Myocyte (in vitro differentiated cells): ENCODE data around the gene EFHD1. TPM values are rescaled to one million over a fixed set of nuclear protein-coding genes. Genes with fewer than 3 reads are reported as not detected.
A peak's percentile ranks its signal among the peaks of the same experiment; 100 is the strongest.
"Not testable (repeated sequence)": the region's sequence is repeated elsewhere in the genome, so short reads cannot be mapped to it uniquely, and the experiment has no call there.

ENCODE experiments used
- DNase-seq: peaks from one replicate; pipeline ENCODE4 v3.0.0-alpha.2; 2012; ENCODE audit warnings: low read depth
- total RNA-seq: library from RNA; depleted of rRNA; stranded (reverse); fragments of >200 nt; gene quantifications from 2 replicates; pipeline ENCODE4 v1.2.3, GENCODE V29; 2014

EFHD1 gene
- total RNA-seq, 1 donor from 2014 or later: 0.29 TPM

DNA sequence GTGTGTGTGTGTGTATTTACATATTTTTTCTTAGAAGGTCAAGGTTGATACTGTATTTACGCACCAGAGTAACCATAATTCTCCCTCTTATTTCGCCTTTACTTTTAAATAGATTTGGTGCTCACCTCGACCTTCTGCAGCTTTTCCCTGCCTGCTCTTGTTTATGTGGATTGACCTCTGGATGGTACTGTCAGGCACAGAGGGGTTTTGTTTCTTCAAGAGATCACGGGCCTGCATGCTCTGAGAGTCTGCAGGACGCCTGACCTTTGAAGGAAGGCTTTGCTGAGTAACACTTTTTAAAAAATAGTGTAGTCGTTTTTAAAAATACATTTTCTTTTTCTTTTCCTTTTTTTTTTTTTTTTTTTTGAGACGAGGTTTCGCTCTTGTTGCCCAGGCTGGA, 18.1 kb upstream of the EFHD1 start:
- DNase-seq: no peak

DNA sequence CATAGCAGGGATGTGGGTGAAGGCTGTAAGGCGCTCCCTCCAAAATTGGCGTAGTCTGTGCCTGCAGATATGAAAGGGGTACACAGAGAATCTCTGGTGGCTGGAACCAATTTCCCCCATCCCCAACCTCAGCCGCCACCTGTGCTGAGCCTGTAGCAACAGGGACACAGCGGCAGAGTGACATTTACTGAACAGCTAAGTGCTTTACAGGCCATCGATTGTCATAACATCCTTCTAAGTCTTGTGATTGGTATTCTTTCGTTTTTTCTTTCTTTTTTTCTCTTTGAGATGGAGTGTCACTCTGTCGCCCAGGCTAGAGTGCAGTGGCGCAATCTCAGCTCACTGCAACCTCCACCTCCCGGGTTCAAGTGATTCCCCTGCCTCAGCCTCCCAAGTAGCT, 12.2 kb upstream of the EFHD1 start:
- no peak for DNase-seq

DNA sequence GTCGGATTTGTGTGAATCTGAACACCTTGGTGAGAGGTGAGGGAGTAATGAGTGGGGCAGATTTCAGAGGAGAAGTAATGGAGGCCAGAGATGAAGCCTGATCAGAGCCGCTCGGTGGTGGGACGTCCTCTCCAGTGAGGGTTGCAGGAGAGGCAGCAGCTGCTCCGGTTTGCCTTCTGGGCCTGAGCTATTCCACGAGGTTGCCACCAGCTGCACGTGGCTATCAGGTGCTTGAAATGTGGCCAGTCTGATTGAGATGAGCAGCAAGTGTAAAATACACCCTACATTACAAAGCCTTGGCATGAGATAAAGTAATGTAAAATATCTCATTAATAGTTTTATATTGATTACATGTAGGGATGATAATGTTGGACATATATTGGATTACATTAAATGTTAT, 10.8 kb upstream of the EFHD1 start:
- peak; percentile 75 for DNase-seq

DNA sequence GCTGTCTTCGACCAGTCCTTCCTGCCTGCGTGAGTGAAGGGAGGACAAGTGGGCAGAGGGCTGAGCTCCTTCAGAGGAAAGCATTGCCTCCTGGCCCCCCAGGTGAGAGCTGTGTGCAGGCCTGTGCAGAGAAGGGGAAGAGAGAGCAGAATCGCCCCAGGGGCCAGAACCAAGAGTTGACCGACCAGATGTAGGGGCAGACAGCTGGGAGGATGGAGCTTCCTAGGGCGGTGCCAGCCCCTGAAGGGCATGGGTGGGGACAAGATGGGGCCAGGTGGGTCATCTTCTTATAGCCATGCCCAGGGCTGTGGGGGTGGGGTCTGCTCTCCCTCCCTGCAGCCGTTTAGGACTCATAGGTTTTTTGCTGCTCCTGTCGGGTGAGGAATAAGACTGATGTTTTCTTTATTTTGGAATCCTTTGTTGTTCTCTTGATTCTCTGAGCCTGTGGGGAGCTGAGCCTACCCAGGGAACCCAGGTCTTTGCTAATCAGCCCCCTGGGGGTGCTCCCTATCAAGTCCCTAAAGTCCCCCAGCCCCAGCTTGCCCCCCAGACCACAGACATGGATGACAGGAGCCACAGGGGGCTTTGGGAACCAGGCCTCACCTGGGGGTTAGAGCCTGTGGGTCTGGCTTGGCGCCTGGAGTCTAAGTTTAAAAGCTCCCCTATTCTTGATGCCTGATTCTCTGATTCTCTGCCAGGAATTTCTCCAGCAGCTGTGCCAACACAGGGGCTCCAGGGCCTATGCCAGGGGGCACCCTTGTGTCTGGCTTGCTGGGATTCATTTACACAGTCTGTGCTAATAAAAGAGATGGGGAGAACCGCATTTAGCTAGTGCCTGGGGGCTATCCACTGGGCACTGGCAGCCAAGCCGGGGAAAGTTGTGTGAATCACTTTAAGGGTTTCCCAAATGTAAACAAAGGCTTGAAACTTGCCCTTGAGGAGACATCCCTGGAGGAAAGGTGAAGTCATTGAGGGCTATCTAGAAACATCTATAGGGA, 9.3 kb upstream of the EFHD1 start:
- DNase-seq: peak; percentile 56

DNA sequence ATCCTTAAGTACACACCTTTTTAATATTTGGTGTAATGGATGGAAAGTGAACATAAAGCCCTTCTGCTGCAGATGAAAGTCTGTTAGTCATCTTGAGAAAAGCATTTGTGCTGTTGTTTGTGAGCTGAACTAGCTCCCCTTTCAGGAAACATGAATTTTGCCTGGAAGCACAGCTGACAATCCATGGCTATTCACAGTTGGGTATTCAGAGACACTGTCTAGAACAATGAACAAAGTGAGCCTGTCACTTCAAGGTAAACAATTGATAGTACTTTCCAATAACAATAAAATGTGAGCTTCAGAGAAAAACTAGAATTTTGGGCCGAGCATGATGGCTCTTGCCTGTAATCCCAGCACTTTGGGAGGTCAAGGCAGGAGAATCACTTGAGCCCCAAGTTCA, 6.8 kb upstream of the EFHD1 start:
- no peak for DNase-seq

DNA sequence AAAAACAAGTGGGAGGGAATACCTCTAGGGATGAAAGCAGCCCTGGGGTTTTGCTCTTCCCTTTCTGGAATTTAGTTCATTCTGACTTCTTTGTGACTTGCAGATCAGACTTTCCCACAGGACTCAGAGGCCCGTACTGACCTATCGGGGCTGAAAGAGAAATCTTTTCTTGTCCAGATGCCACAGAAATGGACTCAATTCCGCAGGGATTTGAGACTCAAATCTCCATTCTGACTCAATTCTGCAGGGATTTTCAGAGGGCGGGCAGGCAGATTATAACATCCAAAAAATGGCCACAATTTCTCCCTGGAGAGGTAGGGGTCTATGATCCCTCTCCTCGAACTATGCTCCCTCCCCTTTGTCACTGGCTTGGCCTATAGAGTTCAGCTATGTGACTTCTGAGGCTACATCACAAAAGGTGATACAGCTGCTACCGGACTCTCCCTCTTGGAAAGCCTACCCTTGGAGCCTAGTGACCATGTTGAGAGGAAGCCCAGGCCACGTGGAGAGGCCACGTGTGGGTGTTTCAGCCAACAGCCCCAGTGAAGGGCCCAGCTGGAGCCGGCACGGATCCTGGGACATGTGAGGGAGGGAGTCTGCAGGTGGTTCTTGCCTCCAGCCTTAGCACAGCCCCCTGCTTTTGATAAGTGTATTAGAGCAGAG, 4.8 kb upstream of the EFHD1 start:
- no peak for DNase-seq

DNA sequence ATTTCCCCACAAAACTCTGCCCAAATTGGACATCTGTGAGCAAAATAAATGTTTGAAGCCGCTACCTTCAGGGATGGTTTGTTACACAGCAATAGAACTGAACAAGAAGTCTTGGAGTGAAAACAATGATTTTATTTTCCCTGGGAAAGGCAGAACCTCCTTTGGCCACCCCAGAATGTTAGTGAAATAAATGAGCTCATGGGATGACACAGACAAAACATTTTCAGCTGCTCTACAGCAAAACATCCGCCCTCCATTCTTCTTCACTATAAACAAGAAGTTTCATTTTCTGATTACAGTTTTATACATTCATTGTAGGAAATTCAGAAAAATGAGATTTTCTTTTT, 4.3 kb upstream of the EFHD1 start:
- no peak for DNase-seq

DNA sequence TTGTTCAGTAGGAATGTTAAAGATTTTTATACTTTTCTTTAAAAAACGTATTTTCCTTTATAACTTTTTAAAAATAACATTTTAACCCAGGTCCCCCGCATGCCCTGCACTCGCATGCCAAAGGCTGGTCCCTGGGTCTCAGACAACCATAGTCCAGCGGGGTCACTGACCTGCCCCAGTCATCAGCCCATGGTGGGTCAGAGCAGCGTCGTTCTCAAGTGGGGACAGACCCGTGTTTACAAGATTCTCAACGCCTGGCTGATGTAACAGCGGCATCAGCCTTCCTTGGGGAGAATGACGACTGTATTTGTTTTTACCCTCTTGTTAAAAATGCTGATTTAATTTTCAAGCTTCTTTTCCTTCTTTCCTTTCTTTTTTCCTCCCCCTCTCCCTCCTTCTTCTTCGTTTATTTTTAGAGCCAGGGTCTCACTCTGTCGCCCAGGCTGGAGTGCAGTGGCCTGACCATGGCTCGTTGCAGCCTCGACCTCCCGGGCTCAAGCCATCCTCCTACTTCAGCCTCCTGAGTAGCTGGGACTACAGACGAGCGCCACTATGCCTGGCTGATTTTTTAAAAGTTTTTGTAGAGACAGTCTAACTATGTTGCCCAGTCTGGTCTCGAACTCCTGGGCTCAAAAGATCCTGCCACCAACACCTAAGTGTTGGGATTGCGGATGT, 1.0 kb upstream of the EFHD1 start:
- DNase-seq: no peak

DNA sequence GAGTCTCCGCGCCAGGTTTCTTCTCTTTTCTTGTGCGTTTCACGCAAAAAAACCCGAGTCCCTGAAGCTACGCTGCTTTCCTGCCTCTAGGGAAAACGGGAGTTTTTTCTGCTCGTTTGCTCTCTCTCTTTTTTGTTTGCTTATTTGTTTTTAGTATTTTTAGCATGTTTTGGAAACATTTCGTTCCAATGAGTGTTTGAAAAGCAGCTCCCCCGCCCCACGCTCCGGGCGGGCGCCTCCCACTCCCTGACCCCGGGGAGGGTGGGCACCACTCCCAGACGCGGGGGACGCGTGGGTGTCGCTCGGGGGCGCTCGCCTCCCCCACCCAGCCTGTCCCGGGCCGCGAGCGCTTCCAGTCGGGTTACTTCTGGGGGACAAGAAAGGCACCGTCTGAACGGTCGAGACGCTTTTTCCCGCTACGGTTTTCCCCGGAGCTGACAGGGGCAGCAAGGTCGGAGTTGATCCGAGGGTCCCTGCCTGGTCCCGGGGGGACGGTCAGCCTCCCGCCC, 446 bp upstream of the EFHD1 start:
- no peak for DNase-seq

DNA sequence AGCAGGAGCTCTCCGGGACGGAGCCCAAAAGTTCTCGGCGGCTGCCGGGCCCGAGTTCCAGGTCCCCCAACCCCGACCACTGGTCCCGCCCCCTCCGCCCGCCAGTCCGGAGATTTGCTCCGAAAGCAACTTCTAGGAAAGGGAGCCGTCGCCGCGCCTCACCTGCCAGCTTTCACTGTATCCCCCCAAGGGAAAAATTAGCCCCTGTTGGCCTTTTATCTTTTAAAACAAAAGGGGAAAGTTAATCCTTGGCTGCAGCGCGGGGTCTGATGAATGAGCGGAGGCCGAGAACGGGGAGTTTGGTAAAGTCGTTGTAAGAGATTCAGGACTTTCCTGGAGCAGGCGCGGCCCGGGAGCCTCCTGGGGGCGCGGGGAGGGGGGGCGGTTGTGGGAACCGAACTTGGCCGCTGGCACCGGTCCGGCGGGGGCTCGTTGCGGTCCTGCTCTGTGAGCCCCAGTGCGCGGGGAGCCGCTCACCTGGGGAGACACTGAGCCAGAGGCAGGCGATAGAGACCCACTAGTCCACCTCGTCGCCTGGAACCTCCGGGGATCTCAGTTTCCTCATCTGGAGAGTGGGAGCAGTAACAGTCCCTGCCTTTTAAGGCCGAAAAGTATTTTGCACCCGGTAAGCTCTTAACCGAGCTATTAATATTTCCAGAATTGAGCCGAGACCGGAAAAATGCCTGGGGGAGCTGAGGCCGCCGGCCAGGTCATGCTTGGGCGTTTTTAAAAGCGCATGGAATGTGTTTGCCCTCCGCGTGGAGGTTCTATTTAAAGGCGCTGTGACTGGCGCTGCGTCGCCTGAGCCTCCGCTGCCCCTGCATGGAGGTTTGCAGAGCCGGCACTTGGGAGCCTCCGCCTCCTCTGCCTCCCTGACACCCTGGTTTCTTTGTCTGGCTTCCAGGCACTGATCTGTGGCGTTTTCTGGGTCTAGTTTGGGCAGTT, 1.1 kb downstream of the EFHD1 start:
- DNase-seq: no peak

DNA sequence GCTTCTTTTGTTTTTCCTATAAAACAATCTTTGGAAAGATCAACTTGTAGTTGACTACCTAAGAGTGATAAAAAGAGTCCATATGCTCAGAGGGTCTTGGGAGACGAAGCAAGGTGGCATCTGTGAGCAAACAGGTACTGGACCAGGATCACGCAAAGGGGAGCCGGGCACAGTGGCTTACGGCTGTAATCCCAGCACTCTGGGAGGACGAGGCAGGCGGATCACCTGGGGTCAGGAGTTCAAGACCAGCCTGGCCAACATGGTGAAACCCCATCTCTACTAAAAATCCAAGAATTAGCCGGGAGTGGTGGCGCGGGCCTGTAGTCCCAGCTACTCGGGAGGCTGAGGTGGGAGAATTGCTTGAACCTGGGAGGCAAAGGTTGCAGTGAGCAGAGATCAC, 2.0 kb downstream of the EFHD1 start:
- not testable (repeated sequence) for DNase-seq

DNA sequence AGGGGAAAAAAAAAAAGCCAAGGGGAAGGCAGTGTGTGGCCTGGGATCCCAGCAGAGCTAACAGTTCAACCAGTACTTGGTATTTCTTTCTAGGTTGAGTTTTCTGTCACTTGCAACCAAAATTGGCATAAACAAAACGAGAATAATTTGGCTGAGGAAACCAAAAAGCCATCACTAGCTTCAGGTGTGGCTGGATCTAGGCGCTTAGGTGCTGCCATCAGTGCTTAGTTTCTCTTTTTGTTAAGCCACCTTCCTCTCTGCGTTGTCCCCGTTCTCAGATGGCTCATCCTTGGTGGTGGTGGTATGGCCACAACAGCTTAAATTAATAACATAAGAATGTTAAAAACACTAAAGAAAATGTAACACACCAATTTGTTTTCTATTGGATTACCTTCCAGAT, 2.4 kb downstream of the EFHD1 start:
- no peak for DNase-seq

DNA sequence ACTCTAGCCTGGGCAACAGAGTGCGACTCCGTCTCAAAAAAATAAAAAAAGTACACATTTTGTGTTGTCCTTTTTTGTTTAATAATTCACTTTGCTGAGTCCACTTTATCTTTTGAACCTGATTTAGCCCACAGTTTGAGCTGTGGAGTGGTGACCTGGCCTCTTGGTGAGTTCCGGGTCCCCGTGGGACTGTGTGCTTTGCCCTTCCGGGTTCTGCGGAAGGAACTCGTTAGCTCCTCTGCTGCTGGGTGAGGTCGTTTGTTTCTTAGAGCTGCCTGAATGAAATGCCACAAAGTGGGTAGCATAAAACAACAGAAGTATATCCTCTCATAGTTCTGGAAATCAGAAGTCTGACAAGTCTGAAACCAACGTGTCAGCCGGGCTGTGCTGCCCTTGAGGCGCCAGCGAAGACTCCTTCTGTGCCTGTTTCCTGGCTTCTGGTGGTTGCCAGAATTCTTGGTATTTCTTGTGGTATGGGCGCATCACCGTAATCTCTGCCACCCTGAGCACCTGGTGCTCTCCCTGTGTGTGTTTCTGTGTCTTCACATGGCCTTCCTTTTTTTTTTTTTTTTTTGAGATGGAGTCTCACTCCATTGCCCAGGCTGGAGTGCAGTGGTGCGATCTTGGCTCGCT, 3.5 kb downstream of the EFHD1 start:
- DNase-seq: no peak

DNA sequence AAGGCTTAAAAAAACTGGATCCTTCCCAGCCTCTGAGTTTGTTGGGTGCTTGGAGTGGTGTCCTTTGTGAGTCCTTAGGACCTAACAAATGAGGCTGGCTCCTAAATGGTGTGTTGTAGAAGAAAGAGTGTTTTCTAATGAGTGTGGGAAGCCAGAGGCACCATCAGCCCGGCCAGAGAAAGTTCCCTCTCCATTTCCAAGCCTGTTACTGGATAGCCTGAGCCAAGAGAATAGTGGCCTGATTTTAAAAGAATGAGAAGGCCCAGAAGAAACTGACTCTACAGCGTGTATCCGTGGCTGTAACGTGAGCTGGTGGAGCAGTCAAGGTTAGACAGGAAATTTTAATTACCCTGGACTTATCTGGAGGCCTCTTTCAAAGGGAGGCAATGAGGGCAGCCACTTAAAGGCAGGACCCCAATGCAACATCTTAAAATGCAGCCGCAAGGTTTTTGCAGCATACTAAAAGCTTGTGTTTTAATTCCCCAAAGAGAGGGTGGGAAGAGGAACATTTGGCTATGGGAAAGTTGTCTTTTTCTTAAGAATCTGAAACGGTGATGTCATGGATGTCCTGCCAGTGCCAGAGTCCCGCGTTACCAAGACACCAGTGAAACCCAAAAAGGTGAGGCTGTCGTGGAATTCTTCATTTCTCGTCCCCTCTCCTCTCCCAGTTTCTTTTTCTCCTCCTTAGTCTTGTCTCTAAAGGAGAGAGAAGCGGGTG, 4.6 kb downstream of the EFHD1 start:
- no peak for DNase-seq

DNA sequence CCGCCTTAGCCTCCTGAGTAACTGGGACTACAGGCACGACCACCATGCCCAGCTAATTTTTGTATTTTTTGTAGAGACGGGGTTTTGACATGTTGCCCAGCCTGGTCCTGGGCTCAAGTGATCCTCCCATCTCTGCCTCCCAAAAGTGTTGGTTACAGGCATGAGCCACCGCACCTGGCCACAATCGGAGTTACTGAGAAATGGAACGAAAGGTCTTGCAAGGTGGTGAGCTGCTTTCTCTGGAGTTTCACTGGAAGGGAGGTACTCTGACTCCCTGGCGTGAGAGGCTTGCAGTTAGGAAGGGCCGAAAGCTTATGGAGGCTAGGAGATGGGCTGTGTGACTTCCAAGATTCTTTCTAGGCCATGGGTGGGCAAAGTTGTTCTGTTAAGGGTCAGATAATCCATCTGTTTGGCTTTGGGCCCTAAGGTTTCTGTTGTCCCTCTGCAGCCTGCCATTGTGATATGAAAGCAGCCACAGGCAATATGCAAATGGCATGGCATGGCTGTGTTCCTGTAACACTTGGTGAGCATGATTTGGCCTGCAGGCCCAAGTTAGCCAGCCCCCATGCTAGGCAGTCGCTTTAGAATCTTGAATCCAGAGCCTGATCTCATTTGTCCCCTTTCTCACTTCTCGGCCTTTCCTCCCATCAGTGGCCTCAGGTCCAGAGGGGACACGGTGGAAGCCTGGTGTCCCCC, 7.9 kb downstream of the EFHD1 start:
- no peak for DNase-seq

DNA sequence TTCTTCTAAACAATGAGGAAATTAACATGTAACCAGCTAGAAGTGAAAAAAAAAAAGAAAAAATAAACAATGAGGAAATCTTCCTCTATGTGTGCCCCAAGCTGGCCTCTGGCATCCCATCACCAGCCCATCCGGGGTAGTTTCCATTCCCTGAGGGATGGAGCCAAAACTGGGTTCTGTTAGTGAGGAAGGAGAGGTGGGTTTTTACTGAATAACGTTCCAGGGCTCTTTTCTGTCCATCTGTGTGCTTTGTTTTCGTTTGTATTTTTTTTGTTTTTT, 9.7 kb downstream of the EFHD1 start:
- no peak for DNase-seq

DNA sequence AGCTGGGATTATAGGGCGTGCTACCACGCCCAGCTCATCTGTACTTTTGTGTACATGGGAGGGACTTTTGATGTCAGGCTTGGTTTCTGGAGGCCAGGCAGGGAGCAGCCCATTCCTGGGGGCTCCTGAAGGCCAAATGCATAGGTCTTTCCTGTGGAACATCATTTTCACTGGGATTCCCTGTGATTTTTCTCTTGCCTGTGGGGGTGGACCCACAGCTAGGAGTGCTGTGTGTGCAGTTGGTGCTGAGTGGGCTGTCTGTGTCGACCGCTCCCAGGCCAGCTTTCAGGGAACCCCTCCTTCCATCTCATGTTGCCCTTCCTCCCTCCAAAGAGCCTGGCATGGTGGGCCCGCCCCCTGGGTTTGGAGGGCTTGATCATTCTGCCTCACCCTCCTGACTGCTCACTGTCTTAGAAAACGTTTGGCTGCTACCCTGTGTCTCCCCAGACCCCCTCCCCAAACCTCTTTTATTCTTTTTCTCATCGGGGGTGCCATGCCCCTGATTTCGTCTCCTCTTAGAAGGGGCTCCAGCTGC, 10.5 kb downstream of the EFHD1 start:
- DNase-seq: no peak

DNA sequence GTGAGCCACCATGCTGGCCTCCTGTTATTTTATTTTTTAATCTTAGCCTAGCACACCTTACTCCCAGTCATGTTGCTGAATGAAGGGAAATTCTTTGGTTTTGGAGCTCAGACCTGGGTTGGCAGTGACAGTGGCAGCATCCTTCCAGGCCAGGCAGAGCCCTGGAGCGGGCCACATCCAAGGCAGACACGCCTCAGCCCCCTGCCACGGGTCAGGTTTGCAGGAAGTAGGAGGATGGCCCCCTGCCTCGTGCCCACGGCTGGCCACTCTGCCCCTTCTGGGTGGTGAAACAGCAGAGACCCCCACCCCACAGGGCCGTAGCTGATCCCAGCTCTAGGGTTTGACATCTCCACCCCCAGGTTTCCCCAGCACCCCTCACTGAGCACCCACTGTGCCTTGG, 11.7 kb downstream of the EFHD1 start:
- DNase-seq: no peak

DNA sequence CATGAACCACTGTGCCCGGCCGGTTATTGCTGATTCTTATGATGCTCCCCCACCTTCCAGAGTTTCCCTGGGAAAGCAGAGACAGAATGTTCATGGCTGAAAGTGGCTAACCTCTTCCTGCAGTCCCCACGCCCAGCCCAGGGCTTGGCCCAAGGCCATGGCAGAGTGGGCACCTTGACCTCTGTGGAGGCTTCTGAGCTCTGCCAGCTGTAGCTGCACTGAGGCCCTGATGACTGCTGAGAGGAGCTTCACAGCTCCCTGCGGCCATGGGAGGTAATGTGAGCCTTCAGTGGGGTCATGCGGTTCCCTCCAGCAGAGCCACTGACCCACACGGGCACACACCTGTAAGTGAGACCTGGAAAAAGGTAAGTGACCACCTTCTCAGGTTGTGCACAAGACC, 13.3 kb downstream of the EFHD1 start:
- DNase-seq: no peak
